ENCODE results near the gene TLN1. TPM values are rescaled to one million over a fixed set of nuclear protein-coding genes. Genes with fewer than 3 reads are reported as not detected.

Gene TLN1
- total and polyA plus RNA-seq, 2 experiments from 2014 or later, result 21.5 to 120 TPM

DNA sequence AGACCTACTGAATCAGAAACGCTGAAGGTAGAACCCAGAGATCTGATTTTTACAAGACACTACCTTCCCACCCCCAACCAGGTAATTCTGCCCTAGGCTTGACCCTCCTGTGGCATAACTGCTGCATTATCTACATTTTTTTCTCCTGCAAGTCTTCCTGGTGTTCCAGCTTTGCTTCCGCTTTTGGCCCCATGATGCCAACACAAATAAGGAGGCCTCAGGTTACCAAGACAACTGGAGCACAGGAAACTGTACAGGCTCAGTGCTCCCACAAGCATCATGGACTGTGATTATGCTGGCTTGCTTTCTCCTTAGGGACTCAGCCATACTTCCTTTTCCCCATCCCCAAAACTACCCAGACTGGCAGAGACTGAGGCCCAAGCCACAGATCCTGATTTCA is 28.7 kb upstream of the TLN1 start:
- ATAC-seq, result no peak
- Histone ChIP-seq H3K4me2 (no peak overlapping the region), H3K79me2 (replicated peaks; ENCODE audit: insufficient read depth) (peaks cover 66% of the 10 kb centered on the region), H3K27ac (ENCODE audit: low read depth) (no peak overlapping the region), H3K27me3 (ENCODE audit: insufficient read depth) (no peaks in the 10 kb centered on the region), H3K36me3 (ENCODE audit: insufficient read depth) (no peaks in the 10 kb centered on the region), H2AFZ (no peak overlapping the region), H3F3A (replicated peaks; ENCODE audit: low read depth) (peaks cover 12% of the 10 kb centered on the region; the same call in 1 of the 2 replicates), H3K4me1 (ENCODE audit: insufficient read depth) (peaks cover 18% of the 10 kb centered on the region), H4K20me1 (replicated peaks; ENCODE audit: insufficient read depth) (0 out of 2 replicates have a peak, but pooled peaks cover 3% of the 10 kb centered on the region), H3K4me3 (no peak overlapping the region), H3K9me2 (ENCODE audit: insufficient read depth) (no peaks in the 10 kb centered on the region)
- Mint-ChIP-seq H3K4me3 (no peak overlapping the region), H3K27ac (no peak overlapping the region), H3K4me1 (peaks cover 44% of the 10 kb centered on the region), H3K36me3 (ENCODE audit: low read depth) (peaks cover 7% of the 10 kb centered on the region; the same call in 2 of the 3 replicates), H3K27me3 (ENCODE audit: insufficient read depth, low read depth, poor library complexity) (peaks cover 5% of the 10 kb centered on the region), H3K9me3 (no peaks in the 10 kb centered on the region; the same call in 1 of the 3 replicates)
- DNase-seq (ENCODE audit: low spot score), result no peak
- TF ChIP-seq STAT1 (IDR thresholded peaks at IDR 0.05; ENCODE audit: unreplicated experiment) (no peak), JUNB (IDR thresholded peaks at IDR 0.05; ENCODE audit: unreplicated experiment) (no peak), EZH2 (IDR thresholded peaks at IDR 0.05; ENCODE audit: low read depth, unreplicated experiment) (no peak), EZH2phosphoT487 (IDR thresholded peaks at IDR 0.05; ENCODE audit: unreplicated experiment) (no peak), CREB1 (CRISPR knock-in tag; IDR thresholded peaks at IDR 0.05; ENCODE audit: low read depth) (no peak), ZNF114 (CRISPR knock-in tag; IDR thresholded peaks at IDR 0.05) (no peak), NANOG (IDR thresholded peaks at IDR 0.05; ENCODE audit: borderline replicate concordance) (no peak), ZNF331 (CRISPR knock-in tag; IDR thresholded peaks at IDR 0.05; ENCODE audit: low read depth) (no peak), POLR2AphosphoS5 (IDR thresholded peaks at IDR 0.05; ENCODE audit: low read depth) (no peak)
- TF ChIP-seq, protein P1, sequence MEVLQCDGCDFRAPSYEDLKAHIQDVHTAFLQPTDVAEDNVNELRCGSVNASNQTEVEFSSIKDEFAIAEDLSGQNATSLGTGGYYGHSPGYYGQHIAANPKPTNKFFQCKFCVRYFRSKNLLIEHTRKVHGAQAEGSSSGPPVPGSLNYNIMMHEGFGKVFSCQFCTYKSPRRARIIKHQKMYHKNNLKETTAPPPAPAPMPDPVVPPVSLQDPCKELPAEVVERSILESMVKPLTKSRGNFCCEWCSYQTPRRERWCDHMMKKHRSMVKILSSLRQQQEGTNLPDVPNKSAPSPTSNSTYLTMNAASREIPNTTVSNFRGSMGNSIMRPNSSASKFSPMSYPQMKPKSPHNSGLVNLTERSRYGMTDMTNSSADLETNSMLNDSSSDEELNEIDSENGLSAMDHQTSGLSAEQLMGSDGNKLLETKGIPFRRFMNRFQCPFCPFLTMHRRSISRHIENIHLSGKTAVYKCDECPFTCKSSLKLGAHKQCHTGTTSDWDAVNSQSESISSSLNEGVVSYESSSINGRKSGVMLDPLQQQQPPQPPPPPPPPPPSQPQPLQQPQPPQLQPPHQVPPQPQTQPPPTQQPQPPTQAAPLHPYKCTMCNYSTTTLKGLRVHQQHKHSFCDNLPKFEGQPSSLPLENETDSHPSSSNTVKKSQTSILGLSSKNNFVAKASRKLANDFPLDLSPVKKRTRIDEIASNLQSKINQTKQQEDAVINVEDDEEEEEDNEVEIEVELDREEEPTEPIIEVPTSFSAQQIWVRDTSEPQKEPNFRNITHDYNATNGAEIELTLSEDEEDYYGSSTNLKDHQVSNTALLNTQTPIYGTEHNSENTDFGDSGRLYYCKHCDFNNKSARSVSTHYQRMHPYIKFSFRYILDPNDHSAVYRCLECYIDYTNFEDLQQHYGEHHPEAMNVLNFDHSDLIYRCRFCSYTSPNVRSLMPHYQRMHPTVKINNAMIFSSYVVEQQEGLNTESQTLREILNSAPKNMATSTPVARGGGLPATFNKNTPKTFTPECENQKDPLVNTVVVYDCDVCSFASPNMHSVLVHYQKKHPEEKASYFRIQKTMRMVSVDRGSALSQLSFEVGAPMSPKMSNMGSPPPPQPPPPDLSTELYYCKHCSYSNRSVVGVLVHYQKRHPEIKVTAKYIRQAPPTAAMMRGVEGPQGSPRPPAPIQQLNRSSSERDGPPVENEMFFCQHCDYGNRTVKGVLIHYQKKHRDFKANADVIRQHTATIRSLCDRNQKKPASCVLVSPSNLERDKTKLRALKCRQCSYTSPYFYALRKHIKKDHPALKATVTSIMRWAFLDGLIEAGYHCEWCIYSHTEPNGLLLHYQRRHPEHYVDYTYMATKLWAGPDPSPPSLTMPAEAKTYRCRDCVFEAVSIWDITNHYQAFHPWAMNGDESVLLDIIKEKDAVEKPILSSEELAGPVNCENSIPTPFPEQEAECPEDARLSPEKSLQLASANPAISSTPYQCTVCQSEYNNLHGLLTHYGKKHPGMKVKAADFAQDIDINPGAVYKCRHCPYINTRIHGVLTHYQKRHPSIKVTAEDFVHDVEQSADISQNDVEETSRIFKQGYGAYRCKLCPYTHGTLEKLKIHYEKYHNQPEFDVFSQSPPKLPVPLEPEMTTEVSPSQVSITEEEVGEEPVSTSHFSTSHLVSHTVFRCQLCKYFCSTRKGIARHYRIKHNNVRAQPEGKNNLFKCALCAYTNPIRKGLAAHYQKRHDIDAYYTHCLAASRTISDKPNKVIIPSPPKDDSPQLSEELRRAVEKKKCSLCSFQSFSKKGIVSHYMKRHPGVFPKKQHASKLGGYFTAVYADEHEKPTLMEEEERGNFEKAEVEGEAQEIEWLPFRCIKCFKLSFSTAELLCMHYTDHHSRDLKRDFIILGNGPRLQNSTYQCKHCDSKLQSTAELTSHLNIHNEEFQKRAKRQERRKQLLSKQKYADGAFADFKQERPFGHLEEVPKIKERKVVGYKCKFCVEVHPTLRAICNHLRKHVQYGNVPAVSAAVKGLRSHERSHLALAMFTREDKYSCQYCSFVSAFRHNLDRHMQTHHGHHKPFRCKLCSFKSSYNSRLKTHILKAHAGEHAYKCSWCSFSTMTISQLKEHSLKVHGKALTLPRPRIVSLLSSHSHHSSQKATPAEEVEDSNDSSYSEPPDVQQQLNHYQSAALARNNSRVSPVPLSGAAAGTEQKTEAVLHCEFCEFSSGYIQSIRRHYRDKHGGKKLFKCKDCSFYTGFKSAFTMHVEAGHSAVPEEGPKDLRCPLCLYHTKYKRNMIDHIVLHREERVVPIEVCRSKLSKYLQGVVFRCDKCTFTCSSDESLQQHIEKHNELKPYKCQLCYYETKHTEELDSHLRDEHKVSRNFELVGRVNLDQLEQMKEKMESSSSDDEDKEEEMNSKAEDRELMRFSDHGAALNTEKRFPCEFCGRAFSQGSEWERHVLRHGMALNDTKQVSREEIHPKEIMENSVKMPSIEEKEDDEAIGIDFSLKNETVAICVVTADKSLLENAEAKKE (CRISPR knock-in tag; IDR thresholded peaks at IDR 0.05), result no peak
- TF ChIP-seq, protein P2, sequence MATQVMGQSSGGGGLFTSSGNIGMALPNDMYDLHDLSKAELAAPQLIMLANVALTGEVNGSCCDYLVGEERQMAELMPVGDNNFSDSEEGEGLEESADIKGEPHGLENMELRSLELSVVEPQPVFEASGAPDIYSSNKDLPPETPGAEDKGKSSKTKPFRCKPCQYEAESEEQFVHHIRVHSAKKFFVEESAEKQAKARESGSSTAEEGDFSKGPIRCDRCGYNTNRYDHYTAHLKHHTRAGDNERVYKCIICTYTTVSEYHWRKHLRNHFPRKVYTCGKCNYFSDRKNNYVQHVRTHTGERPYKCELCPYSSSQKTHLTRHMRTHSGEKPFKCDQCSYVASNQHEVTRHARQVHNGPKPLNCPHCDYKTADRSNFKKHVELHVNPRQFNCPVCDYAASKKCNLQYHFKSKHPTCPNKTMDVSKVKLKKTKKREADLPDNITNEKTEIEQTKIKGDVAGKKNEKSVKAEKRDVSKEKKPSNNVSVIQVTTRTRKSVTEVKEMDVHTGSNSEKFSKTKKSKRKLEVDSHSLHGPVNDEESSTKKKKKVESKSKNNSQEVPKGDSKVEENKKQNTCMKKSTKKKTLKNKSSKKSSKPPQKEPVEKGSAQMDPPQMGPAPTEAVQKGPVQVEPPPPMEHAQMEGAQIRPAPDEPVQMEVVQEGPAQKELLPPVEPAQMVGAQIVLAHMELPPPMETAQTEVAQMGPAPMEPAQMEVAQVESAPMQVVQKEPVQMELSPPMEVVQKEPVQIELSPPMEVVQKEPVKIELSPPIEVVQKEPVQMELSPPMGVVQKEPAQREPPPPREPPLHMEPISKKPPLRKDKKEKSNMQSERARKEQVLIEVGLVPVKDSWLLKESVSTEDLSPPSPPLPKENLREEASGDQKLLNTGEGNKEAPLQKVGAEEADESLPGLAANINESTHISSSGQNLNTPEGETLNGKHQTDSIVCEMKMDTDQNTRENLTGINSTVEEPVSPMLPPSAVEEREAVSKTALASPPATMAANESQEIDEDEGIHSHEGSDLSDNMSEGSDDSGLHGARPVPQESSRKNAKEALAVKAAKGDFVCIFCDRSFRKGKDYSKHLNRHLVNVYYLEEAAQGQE (IDR thresholded peaks at IDR 0.05; ENCODE audit: unreplicated experiment), result no peak
- TF ChIP-seq, protein P3, sequence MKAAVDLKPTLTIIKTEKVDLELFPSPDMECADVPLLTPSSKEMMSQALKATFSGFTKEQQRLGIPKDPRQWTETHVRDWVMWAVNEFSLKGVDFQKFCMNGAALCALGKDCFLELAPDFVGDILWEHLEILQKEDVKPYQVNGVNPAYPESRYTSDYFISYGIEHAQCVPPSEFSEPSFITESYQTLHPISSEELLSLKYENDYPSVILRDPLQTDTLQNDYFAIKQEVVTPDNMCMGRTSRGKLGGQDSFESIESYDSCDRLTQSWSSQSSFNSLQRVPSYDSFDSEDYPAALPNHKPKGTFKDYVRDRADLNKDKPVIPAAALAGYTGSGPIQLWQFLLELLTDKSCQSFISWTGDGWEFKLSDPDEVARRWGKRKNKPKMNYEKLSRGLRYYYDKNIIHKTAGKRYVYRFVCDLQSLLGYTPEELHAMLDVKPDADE (IDR thresholded peaks at IDR 0.05), result no peak
- TF ChIP-seq, protein P4, sequence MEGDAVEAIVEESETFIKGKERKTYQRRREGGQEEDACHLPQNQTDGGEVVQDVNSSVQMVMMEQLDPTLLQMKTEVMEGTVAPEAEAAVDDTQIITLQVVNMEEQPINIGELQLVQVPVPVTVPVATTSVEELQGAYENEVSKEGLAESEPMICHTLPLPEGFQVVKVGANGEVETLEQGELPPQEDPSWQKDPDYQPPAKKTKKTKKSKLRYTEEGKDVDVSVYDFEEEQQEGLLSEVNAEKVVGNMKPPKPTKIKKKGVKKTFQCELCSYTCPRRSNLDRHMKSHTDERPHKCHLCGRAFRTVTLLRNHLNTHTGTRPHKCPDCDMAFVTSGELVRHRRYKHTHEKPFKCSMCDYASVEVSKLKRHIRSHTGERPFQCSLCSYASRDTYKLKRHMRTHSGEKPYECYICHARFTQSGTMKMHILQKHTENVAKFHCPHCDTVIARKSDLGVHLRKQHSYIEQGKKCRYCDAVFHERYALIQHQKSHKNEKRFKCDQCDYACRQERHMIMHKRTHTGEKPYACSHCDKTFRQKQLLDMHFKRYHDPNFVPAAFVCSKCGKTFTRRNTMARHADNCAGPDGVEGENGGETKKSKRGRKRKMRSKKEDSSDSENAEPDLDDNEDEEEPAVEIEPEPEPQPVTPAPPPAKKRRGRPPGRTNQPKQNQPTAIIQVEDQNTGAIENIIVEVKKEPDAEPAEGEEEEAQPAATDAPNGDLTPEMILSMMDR (conservative IDR thresholded peaks at IDR 0.05; ENCODE audit: low read depth in 2 of 2), result no peak
